GM20431 (cell line): ENCODE measurements around the gene ANO9.
"Not testable (repeated sequence)": the region's sequence is repeated elsewhere in the genome, so short reads cannot be mapped to it uniquely, and the experiment has no call there.

ENCODE experiments used
- in situ Hi-C: fragments of 300-500 bp; cut with MseI, MboI; formaldehyde crosslinking; loops from one replicate; pipeline ENCODE4 v1.15.0; 2020; ENCODE audit warnings: low sequenced_read_pairs; ENCODE audit not compliant: unreplicated experiment

Gene ANO9

GRCh38 chr11:391117-392017, 50.4 kb downstream of the ANO9 start:
- in situ Hi-C loops = no loop called here

GRCh38 chr11:390175-390574, 51.6 kb downstream of the ANO9 start:
- in situ Hi-C loops = no loop called here

- in situ Hi-C loops = not testable (repeated sequence)
These were observed 52.4 kb downstream of the ANO9 start for GRCh38 chr11:389369-389768.

- in situ Hi-C loops = no loop called here
These were observed 54.5 kb downstream of the ANO9 start for GRCh38 chr11:387193-387793.

- in situ Hi-C loops = no loop called here
These were observed 55.3 kb downstream of the ANO9 start for GRCh38 chr11:386483-386882.

GRCh38 chr11:385594-386351, 56.0 kb downstream of the ANO9 start:
- in situ Hi-C loops = no loop called here

- in situ Hi-C loops = no loop called here
These were observed 57.3 kb downstream of the ANO9 start for GRCh38 chr11:384511-384910.

GRCh38 chr11:383431-383830, 58.4 kb downstream of the ANO9 start:
- in situ Hi-C loops = no loop called here

- in situ Hi-C loops = no loop called here
These were observed 59.7 kb downstream of the ANO9 start for GRCh38 chr11:382081-382629.

- in situ Hi-C loops = no loop called here
These were observed 60.2 kb downstream of the ANO9 start for GRCh38 chr11:381501-382072.

- in situ Hi-C loops = no loop called here
These were observed 60.8 kb downstream of the ANO9 start for GRCh38 chr11:380996-381395.

- in situ Hi-C loops = no loop called here
These were observed 61.3 kb downstream of the ANO9 start for GRCh38 chr11:380491-380890.

GRCh38 chr11:380095-380480, 61.7 kb downstream of the ANO9 start:
- in situ Hi-C loops = no loop called here

GRCh38 chr11:379205-380094, 62.4 kb downstream of the ANO9 start:
- in situ Hi-C loops = no loop called here

GRCh38 chr11:377883-378500, 63.8 kb downstream of the ANO9 start:
- in situ Hi-C loops = no loop called here

- in situ Hi-C loops = no loop called here
These were observed 64.5 kb downstream of the ANO9 start for GRCh38 chr11:377174-377865.

GRCh38 chr11:376531-377173, 65.2 kb downstream of the ANO9 start:
- in situ Hi-C loops = no loop called here
